GM19467 (cell line): ENCODE measurements around the gene NUFIP2.
"Not testable (repeated sequence)": the region's sequence is repeated elsewhere in the genome, so short reads cannot be mapped to it uniquely, and the experiment has no call there.

Experiments used
- ATAC-seq: cut with Tn5 transposase; IDR thresholded peaks from one replicate; pipeline ENCODE4 v1.9.1; 2021; ENCODE audit warnings: mild to moderate bottlenecking, moderate library complexity; ENCODE audit not compliant: unreplicated experiment

NUFIP2 gene

DNA sequence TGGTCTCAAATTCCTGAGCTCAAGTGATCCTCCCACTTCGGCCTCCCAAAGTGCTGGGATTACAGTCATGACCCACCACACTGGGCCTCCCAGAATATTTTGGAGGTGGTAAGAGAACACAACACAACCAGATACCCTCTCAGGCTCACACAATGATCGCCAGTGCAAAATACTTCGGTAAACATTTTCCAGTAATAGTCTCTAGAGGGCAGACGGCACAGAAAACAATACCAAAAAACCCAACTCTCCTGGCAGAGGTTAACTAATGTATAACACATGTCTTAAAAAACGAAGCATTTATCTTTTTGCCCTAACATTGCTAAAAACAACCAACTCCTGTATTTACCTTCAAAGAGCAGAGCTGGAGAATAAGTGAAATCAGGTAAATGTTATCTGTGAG, 10.5 kb downstream of the NUFIP2 start:
- no peak for ATAC-seq

GRCh38 chr17:29279397-29280070, 14.4 kb downstream of the NUFIP2 start:
- ATAC-seq, result no peak

DNA sequence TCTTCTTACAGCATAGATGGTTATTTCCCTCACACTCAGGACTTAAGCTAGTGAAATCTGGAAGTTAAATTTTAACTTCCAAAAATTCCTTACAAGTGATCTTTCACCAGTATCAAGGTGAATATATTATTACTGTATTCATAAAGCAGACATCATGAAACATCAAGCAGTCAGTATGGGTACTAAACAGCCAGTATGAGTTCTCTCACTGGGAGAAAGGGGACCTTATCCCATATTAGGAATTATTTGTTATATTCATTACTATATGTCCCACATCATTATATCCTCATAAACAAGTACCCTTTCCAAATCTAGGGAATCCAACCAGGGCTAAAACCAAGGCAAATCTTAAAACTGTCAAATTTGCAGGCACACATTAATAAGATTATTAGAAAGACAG, 15.3 kb downstream of the NUFIP2 start:
- ATAC-seq, result no peak

- no peak for ATAC-seq
These were observed 20.0 kb downstream of the NUFIP2 start for GRCh38 chr17:29273924-29274323.

DNA sequence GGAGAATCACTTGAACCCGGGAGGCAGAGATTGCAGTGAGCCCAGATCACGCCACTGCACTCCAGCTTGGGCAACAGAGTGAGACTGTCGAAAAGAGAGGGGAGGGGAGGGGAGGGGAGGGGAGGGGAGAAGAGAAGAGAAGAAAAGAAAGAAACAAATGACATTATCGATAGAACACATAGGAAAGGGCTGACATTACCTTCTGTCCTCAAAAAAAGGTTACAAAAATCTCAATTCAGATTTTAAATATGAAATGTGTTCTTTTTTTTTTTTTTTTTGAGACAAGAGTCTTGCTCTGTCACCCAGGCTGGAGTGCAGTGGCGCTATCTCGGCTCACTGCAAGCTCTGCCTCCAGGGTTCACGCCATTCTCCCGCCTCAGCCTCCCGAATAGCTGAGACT, 22.0 kb downstream of the NUFIP2 start:
- not testable (repeated sequence) for ATAC-seq

DNA sequence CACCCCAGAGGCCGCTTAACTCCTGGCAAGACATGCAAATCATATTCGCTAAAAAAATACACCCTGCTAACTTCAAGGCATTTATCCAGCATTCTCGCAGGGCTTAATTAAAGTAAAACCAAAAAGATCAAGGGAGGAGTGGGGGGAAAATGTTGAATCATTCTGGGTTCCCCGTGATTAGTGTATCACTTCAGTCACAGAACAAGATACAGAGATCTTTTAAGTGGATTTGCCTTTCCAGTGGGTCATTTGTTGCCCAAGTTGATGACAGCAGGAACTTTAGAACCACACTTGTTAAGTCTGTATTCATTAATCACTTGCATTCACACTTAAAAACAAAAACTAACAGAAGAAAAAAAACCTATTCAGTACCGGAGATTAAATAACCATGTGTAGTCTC, 30.0 kb downstream of the NUFIP2 start:
- ATAC-seq, result no peak

DNA sequence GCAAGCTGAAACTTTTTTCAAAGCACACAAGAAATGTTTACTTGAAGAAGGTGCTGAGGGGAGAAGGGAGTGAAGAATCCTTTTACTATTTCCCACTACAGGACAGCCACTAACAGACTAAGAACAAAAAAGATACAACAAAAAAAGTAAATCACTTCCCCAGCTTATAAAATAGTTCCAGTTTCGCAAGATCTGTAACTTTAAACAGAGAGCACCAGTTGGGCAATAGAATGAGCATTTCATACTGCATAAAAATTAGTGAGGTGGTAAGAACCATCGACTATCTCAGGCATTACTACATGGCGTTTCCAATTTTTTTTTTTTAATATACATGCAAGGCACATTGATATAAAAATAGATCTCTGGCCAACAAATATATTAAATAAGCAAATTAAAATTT, 36.2 kb downstream of the NUFIP2 start:
- no peak for ATAC-seq

DNA sequence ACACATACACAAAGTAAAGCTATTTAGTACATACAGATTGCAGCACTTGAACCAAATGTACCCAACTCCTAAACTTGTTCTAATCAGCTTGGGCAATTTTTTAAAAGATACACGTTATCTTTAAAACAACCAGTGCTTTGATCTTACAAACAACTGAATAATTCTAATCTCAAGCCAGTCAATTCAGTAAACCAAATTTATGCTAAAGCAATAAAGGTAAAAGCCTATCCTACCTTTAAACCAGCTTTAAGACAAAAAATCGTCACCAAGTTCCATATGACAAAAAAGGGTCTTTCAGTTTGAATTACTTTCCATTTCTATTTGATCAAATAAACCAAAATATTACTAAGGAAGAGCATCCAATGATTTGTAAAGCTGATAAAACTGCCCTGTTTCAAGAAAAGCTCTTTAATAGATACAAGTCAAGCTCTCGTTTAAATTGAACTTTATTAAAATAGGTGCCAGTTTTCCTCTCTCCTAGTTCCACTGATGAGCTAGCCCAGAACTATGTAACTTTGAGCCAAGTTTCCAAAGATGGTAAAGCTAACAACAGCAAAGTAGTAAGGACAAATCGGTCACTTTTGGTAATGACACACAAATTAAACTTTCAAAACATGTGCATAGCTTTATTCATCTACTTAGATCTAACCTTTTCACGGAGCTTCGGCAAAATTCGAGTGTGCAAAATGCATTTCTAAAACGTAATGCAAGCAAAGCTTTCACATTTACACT, 37.0 kb downstream of the NUFIP2 start:
- no peak for ATAC-seq

DNA sequence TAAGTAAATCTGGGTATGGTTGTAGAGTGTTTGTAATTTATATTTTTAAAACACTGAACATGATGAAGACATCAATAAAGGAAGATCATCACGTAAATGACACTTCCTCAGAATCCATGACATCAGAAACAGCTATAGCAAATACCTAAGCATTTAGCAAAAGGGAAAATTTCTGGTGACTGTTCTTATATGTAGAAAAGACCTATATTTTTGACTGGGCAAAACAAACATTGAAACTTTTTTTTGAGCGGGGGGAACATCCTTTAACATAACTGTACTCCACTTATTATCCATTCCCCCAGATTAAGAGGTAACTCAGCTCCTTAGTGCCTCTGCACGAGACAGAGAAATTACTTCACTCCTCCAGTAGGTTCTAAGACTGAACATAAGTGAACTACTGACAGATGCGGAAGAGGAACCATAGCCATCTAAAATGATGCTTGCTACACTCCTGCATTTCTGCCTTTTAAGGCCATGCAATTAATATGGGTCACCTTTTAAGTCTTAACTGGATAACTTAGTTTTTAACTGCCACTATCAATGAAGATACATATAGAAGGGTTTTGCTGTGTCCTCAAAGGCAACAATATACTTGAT, 37.9 kb downstream of the NUFIP2 start:
- no peak for ATAC-seq

- ATAC-seq, result no peak
These were observed 40.9 kb downstream of the NUFIP2 start for GRCh38 chr17:29253037-29253436.

DNA sequence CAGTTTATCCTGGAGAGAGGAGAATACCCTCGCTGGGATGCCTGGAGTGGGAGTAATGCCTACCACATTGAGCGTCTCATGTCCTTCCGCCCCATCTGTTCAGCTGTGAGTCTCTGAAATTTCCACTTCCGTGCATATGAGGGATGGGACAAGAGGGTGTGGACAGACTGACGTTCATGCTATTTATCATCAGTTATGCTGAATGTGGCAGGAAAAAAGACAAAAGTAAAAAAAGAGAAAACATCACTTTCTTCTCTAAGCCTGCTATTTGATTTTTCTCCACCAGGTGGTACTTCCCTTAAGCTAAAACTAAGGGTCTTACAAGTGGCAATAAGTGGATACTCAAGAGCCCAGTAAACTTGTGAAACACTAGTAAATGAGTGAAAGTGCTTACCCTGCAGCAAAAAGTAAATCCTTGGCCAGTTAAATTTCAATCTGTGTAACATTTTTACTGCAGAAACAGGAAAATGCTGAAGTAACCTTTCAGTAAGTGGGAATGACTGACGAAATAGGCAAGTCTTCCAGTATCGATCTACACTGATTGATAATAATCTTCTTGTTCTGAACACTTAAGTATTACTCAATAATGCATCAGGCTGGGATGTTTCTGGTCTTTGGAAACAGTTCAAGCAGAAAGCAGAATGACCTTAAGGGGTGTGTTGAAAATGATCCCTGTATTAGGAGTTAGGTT, 41.7 kb downstream of the NUFIP2 start:
- ATAC-seq, result no peak

GRCh38 chr17:29251184-29251583, 42.8 kb downstream of the NUFIP2 start:
- ATAC-seq, result no peak

DNA sequence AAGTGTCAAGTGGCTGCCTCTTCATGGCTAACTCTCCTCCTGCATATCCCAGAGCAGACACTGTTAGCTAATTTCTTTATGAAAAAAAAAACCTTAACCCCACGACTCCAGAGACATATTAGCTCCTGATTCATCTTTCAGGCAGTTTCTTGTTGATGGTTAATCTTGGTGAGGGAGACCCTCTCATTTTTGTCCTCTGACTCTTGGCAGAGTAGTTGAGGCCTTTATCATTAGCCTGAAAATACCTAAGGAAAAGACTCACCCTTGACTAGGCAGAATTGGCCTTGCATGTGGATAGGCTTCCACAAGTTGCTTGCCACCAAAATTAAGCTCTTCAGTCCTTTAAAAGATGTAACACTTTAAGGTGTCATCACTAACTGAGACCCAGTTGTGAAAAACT, 43.3 kb downstream of the NUFIP2 start:
- no peak for ATAC-seq

DNA sequence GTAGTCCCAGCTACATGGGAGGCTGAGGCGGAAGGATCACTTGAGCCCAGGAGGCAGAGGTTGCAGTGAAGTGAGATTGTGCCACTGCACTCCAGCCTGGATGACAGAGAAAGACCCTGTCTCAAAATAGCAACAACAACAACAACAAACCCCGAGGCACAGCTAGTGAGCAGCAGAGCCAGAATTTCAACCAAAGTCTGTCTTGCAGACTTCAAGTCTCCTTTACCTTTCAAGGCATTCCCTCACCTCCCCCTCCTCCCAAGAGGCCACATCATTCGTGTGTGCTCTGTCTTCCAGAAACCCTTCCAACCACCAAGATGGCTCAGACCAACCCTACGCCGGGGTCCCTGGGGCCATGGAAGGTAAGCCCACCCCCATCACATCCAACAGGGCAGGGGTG, 45.1 kb downstream of the NUFIP2 start:
- ATAC-seq, result no peak

DNA sequence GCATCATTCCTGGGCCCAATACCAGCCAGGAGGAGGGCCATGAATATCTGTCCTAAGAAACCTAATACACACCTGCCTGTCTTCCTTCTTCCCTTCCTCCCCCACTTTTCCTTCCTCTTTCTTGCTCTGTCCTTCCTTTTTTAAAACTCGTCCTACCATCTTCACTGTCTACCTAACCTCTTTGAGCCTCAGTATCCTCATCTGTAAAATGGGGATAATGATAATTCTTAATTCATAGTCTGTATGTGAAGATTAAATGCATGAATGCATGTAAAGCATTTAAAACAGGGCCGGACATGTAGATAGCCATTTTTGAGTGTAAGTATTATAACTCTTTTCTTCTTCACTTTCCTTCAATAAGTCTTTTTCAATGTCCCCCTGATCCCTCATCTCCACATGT, 46.7 kb downstream of the NUFIP2 start:
- ATAC-seq, result no peak

DNA sequence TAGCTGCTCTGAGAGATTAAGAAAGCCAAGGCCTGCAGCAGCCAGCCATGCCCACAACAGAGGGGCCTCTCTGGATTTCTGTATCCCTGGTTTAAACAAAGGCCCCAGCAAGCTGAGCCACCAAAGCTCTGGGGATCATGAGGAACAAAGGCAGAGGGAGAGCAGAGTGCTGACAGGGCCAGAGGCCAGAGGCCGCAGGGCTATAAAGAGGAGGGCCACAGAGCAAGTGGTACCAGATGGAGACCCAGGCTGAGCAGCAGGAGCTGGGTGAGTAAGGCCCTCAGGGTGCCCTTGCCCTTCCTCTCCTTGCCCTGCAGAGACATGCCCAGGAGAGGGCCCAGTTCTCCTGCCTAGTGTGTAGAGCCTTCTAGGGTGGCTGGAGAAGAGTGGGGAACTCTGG, 47.3 kb downstream of the NUFIP2 start, which contains the start of gene CRYBA1:
TSS of gene CRYBA1 (plus strand) at position 232 of the 400 bp plus-strand sequence. CDS start at position 237, 5 bp downstream.
- ATAC-seq, result no peak

GRCh38 chr17:29245401-29245800, 48.5 kb downstream of the NUFIP2 start:
- ATAC-seq, result no peak

DNA sequence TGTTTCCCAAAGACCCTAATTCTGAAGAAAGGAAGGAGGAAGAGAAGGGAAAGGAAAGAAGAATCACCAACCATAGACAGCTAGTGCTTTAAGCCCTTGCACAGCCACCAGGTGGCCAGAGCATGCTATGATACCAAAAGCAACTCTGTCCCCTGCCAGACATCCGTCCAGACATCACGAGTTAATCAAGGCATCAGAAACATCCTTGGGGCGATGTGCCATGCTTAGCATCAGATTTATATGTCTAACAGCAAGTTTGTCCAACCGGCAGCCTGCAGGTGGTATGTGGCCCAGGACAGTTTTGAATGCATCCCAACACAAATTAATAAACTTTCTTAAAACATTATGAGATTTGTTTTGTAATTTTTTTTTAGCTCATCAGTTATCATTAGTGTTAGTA, 50.2 kb downstream of the NUFIP2 start:
- ATAC-seq, result no peak

DNA sequence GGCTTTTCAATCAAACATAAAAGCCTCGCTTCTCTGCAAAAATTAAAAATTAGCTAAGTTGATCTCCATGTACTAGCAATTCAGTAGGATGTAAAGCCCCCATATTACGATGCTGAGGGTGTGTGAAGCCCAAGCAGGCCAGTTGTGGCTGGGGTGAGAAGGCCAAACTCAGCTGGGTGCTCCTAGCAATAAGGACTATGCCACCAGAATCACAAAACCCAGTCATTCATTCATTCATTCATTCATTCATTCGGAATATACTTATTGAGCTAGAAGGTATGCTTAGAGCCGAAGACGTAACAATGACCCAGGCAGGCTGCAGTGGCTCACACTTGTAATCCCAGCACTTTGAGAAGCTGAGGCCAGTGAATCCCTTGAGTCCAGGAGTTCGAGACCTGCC, 51.2 kb downstream of the NUFIP2 start:
- no peak for ATAC-seq

DNA sequence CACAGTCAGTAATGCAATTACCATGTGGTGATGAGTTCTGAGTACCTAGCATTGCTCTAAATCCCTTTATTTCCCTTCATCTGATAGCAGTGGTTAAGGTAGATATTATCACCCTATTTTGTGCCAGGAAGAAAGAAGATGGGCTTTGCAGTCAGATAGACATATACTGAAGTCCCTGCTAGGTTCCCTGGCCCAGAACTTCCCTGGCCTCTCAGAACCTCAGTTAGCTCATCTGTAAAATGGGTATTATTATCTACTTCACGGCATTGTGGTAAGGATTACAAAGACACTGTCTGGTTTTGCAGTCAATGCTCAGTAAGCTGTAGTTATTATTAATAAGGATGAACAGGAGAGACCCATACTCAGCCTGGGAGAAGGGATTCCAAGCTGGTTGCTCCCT, 51.9 kb downstream of the NUFIP2 start:
- ATAC-seq, result no peak
